ENCODE results near the gene SNTG2.
"Not testable (repeated sequence)": the region's sequence is repeated elsewhere in the genome, so short reads cannot be mapped to it uniquely, and the experiment has no call there.

Gene SNTG2

DNA sequence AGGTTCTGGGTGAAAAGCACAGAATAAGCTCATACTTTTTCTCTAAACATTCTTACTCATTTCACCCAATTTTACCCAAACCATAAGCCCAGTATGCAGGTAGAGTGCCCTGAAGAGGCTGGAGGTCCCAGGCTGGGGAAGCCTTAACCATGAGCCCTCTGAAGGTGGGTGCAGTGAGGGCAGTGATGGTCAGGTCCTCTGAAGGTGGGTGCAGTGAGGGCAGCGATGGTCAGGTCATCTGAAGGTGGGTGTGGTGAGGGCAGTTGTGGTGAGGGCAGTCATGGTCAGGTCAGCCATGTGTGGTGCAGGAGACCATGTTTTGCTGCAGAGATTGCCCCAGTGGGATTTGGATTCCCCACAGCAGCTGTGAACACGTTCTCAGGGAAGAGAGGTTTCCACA, 148.8 kb downstream of the SNTG2 start:
- DNase-seq (ENCODE audit: low spot score), result no peak

DNA sequence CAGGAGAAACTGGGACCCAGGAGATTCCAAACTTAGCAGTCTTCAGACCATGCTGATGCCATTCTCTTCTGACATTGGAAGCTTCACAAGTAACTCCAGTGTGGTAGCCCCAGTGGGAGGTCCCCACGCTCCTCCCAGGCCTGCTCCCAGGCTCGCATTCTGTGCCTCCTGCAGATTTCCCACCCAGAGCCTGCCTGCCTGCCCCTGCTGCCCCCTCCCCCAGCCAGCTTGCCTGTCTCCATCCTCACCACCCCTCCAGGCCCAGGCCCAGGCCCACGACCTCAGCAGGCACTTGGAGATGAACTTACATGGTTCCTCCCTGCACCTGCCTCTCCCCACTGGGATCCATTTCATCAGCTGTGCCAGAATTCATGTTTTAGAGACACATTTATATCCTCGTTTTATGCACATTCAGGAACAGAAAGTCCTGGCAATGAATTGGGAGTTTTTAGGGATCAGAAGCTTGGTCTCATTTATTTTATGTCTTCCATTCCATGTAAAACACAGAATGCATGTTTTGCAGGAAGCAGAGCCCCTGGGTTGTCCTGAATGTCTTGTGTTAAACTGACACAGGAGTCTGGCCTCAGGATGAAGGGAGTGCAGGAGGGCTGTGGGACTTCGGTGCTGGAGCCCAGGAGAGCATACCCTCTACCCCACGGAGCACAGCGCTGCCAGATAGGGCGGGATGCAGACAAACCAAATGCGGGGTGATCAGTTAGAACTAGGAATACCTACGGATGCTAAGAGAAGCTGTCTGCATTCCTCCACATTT, 150.5 kb downstream of the SNTG2 start:
- DNase-seq (ENCODE audit: low spot score), result no peak

DNA sequence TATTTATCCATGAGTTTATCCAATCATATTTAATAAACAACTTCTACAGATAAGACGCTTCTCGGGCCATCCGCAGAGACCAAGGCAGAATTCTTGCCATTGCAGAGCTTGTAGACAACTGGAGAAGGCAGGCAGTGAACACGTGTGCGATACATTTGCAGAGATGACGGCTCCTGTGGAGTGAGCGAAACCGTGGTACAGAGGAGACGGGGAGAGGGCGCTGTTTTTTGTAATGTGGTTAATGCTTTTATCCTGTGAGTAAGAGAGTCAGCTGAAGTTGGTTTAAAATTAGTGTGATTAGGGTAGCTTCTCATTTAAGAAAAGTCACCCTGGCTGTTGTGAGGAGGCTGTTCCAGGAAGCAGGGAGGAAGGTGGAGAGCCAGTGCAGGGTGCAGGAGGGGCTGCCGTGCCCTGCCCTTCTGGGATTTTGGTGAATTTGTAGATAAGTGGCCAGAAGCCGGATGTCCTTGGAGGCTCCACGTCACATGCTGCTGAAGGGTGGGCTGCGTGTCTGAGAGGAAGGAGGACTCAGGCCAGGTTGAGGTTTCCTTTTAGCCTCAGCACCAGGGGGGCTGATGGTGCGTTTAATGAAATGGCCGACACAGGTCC, 151.4 kb downstream of the SNTG2 start:
- DNase-seq (ENCODE audit: low spot score), result no peak

DNA sequence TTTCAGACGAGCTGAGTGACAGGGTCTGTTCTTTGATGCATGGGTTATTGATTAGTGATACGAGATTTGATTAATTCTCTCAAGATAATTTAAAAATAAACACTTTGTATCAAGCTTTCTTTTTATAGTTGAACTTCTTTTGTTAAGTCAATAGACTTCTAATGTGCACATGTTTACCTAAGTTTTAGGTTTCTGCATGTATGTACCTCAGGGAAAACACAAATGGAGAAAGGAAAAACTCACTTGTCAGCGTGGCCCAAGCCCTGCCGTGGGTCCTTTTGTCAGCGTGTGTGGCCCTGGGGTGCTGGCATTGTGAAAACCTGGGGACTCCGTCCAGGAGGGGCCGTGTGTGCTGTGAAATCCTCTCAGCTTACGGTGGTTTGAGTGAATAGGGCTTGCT, 153.7 kb downstream of the SNTG2 start:
- no peak for DNase-seq (ENCODE audit: low spot score)

DNA sequence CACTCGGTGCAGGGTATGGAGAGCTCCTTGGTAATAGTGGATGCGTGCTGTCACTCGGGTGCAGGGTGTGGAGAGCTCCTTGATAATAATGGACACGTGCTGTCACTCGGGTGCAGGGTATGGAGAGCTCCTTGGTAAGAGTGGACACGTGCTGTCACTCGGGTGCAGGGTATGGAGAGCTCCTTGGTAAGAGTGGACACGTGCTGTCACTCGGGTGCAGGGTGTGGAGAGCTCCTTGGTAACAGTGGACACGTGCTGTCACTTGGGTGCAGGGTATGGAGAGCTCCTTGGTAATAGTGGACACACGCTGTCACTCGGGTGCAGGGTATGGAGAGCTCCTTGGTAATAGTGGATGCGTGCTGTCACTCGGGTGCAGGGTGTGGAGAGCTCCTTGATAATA, 155.7 kb downstream of the SNTG2 start:
- not testable (repeated sequence) for DNase-seq (ENCODE audit: low spot score)

DNA sequence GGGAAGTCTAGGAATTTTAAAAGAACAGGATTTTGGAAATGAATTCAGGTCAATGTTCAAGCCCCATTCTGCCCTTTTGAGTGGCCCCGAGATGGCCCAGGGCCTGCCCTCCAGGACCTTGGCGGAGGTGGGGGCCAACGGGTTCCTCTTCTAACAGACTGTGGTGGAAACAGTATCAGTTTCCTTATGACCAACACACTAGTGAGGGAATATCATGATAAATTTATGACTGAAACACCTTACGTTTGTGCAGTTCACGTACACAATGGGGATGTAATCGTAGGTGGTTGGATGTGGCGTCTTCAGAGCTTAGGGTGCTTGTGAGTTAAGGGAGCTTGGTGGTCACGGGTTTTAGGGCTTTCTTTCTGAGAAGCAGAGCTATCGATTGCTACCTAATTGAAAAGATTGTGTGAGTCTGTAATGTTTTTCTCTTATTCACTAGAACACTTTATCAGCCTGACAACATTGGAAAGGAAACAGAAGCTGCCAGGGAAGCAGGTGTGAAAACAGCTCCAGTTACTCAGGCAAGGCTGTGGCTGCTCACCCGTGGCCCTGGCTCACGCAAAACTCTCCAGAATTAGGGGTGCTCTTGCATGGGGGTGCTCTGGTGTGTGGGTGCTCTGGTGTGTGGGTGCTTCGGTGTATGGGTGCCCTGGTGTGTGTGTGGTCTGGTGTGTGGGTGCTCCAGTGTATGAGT, 165.3 kb downstream of the SNTG2 start:
- no peak for DNase-seq (ENCODE audit: low spot score)

DNA sequence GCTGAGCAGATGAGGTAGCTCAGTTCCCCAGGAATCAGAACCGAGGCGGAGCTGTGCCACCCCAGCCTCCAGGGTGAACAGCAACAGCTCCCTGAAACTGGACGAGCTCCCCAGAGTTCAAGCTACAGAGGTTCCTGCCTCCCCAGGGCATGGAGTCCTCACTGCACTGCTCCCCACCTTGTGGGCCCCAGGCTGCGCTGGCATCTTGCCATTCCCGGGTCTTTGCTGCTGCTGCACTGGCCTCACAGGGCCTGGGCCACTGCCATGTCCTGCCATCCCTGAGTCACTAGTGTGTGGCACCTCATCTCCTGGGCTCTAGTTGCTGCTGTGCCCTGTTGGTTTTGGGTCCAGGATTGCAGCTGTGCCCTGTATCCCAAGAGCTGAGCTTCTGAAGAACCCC, 166.9 kb downstream of the SNTG2 start:
- DNase-seq (ENCODE audit: low spot score), result no peak

DNA sequence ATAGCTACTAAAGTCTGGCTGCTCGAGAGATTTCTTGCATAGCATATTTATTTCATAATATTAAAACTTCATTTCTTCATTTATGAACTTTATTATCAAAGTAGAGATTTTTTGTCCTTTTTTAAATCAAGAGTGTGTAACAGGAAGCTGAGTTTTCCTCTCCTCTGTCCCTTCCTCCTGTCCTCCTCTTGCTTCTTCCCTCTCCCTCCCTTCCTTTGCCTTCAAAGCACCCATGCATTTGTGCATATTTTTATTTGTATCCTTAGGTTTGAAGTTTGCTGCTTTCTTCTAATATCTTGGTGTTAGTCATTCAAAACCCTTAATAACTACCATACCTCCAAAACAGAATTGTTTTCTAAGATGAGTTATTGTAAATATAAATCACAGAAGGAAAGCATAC, 174.6 kb downstream of the SNTG2 start:
- DNase-seq (ENCODE audit: low spot score), result no peak

DNA sequence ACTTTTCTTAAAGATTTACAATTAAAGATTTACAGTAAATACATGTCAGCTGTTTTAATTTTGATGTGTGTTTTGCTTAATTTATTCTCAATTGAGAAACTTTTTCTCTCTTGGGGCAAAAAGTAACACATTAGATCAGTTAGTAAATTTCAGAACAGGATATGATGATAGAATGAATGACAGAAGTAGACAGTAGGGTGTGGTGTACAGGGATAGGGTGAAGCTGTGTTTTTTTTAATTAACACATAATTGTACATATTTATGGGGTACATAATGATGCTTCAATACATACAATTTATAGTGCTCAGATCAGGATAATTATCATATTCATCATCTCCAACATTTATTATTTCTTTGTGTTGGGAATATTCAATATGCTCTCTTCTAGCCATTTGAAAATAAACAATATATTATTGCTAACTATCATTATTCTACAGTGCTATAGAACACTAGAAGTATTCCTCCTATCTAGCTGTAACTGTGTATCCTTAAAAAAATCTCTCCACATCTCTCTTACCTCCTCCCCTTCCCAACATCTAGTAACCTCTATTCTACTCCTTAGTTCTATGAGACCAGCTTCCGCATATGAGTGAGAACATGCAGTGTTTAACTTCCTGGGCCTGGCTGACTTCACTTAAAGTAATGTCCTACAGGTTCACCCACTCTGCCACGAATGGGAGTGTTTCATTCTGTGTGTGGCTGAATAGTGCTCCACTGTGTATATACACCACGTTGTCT, 175.2 kb downstream of the SNTG2 start:
- DNase-seq (ENCODE audit: low spot score), result no peak

DNA sequence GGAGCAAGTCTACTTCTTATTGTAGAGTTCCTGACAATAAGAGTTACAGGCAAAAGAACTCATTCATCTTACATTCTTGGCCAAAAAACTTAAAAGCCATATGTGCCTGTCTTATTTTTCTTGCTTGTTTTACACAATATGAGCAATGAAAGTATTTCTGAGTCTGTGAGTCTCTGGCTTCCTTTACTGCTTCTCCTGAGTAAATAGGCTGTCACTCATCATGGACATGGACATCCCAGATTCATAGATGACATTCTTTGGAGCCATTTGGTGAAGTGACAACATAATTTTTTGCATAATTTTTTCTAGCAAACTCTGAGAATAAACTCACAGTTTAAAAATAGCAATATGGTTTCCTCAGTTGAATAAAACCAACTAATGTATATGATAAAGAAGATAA, 179.3 kb downstream of the SNTG2 start:
- DNase-seq (ENCODE audit: low spot score), result no peak

DNA sequence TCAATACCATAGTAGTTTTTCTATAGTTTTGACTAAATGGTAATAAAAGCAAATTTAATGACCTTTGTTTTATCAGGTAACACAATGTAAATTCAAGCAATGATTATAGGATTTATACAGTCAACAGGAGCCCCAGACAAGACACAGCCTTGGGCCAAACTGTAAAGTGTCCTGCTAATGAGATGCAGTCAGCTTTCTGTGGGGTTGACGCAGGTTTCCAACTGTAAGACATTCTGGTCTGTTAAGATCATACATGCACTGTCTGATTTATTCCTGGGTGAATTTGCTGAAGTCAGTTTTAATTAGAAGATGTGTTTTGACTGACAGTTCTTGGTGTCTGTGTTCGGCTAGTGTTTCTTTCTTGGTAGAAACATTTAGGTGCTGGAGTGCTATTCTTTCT, 180.3 kb downstream of the SNTG2 start:
- DNase-seq (ENCODE audit: low spot score), result no peak

DNA sequence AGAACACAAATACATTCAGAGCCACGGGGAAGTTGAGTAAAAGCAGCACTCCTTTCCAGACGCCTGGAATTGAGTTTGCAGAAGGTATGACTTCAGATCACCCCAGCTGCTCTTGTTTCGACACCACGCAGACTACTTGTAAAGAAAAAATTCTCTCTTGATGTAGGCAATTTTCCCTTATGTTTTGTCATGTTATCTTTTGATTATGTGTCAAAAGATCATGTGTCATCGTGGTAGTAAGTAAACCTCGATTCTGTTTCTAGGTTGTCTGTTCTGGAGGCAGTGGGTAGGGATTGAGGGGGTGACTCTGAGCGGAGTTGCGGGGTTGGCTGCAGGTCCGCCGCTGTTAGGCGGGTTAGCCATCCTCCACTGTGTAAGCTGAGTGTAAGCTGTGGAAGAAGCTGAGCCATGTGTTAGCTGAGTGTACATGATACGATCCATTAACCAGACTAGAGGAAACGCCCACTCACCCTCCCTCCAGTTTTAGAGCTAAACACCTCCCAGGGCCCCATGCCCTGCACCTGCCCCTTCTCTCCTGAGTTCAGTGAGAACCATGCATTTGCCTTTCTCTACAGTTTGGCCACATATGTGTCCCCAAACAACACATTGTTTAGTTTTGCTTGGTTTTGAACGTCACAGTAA, 181.8 kb downstream of the SNTG2 start:
- DNase-seq (ENCODE audit: low spot score), result no peak

DNA sequence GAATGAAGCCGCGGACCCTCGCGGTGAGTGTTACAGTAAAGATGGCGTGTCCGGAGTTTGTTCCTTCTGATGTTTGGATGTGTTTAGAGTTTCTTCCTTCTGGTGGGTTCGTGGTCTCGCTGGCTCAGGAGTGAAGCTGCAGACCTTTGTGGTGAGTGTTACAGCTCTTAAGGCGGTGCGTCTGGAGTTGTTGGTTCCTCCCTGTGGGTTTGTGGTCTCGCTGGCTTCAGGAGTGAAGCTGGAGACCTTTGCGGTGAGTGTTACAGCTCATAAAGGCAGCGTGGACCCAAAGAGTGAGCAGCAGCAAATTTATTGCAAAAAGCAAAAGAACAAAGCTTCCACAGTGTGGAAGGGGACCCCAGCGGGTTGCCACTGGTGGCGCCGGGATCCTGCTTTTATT, 183.2 kb downstream of the SNTG2 start:
- DNase-seq (ENCODE audit: low spot score), result not testable (repeated sequence)

DNA sequence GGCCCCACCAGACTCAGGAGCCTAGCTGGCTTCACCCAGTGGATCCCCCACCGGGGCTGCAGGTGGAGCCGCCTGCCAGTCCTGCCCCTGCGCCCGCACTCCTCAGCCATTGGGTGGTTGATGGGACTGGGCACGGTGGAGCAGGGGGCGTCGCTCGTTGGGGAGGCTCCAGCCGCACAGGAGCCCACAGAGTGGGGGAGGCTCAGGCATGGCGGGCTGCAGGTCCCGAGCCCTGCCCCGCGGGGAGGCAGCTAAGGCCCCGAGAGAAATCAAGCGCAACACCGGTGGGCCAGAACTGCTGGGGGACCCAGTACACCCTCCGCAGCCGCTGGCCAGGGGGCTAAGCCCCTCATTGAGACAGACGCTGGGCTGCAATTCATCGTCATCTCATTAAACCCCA, 184.0 kb downstream of the SNTG2 start:
- DNase-seq (ENCODE audit: low spot score), result no peak

DNA sequence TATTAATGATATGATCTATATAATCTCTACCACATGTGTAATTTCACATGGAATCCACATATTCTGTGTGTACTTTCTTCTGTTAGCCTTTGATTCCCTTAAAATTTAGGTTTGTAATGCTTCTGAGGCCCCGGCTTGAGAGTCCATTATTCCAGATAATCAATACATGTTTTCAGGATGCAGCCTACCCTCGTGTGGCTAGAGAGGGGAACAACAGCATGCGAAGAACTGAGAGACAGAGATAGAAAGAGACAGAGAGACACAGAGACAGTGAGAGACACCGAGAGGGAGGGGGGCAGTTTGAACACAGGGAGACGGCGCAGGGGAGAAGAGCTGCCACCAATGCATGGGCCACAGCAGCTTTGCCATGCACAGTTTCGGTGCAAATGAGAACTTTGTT, 185.4 kb downstream of the SNTG2 start:
- peak; percentile 46 for DNase-seq (ENCODE audit: low spot score)

DNA sequence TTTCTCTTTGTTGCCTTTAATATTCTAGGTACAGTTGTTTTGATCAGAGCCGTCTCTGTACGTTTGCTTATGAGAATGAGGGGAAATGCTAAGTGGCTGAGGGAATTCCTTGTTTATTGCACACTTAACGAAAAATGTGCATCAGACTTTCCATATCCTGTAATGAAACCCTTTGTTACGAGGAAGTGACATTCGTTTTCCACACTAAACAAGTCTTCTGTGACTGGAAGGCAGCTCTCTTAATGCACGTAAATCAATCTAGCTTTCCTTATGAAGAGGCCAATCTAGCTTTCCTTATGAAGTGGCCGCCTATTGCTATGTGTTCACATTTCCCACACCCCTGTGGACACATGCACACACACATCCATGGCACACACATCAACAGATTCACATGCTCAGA, 186.2 kb downstream of the SNTG2 start:
- no peak for DNase-seq (ENCODE audit: low spot score)

DNA sequence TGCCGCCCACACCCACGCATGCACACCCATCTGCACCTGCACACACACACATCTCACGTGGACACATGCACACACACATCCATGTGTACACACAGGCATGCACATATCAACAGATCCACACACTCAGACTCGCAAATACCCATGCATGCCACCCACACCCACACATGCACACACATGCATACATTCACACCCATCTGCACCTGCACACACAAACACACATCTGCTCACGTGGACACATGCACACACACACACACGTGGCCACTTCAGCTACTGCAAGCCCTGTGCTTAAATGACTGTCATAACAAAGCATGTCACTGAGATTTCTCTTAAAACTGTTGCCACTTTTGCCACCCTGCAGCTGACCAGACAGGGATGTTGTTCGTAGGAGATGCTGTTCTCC, 186.6 kb downstream of the SNTG2 start:
- no peak for DNase-seq (ENCODE audit: low spot score)

DNA sequence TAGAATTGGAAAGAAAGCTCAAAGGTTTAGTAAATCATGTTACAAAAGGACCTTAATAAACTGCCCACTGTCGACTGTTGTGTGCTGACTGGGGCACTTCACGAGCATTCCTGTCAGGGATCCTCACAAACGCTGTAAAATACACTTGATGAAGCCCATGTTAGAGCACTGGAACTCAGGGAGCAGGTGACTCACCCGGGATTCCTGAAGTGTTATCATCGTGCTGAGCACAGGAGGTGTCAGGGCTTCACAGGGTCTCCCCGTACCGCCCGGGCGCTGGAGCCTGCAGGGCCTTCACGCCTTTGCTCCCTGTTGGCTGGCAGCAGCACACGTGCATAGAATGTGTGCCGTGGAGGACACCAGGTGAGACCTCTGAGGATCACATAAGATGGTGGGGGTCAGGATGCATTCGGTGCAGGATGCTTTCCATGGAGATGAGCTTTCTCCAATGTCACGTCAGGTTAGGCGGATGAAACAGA, 187.3 kb downstream of the SNTG2 start:
- DNase-seq (ENCODE audit: low spot score), result no peak

DNA sequence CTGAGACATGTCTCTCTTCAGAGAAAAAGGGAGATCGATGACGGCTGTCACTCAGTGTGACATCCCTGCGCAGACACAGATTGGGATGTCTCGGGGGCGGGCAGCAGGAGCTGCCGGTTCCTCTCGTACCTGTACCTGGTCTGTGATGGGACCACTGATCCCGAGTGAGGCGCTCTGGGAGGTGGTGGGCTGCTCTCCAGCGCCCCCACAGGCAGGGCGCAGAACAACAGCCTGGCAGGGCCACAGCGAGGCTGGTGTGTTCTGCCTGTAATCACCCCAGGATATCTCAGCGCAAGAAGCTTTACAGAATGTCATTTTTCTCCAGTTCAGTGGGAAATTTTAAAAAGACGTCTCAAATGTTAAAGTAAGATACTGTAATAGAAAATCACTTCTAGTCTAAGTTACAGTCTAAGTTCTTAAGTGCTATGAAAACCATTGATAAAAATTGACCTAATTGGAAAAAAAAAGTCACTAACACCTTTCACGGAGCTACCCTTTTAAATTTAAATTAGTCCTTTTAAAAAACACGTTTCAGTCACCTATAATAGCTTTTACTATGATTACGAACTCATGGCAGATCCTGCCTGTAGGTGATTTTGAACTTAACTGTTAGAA, 189.8 kb downstream of the SNTG2 start:
- peak; percentile 65 for DNase-seq (ENCODE audit: low spot score)

DNA sequence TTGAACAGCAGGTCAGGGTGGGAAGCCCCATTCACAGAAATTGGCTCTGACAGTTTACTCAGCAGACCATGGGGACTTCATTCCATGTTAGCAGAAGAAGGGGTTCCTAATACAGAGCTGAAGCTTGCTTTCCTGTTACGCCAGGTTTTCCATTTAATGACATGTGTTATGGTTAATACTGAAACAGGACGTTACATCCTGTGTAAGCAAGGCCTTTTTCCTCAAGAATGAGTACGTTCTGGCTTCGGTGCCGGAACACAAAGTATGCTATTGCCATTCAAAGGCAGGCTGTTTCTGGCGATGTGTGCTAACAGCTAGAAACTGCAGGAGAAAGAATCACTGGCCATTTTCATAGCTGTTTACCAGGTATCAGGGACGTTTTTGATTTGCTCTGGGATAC, 190.4 kb downstream of the SNTG2 start:
- no peak for DNase-seq (ENCODE audit: low spot score)

DNA sequence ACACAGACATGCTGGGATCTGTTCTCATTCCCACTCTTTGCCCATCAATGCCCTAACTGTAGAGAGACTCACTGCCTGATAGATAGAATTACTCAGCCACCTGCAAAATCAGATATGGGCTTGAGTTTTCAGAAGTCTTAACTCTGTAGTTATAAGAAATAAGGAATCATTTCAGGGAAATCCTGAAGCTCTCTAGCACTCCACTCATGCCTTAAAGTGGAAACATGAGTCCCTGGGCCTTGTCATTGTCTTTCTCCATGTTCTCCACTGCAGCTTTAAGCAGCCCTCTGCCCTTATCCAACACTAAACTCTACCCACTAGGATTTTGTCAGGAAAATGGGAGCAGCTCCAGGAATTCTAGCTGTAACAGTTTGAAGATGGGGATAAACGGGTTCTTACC, 192.5 kb downstream of the SNTG2 start:
- no peak for DNase-seq (ENCODE audit: low spot score)

All from GM03348 (cell line).